ENCODE measurements around the gene EMP1. TPM values are rescaled to one million over a fixed set of nuclear protein-coding genes. Genes with fewer than 3 reads are reported as not detected.

The EMP1 gene
- total RNA-seq, 1 experiment from 2014 or later = 0.63 TPM

DNA sequence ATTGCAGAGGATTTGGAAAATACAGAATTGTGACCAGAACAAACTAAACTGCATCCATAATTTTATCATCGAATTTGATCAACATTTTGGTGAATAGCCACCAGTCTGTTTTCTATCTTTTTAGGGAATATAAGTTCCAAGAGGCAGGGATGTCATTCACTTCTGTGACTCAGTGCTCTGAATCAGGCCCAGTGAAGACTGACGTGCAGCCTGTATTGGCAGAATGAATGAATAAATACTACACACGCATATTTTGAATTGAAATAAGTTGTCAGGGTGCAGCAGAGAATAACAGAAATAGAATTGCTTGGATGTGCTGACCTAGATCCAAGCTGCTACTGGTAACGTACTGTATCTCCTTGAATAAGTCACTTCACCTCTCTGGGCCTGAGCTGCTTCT is 1.3 kb upstream of the EMP1 start:
- H3K27ac Mint-ChIP-seq = no peak overlapping the region
- no peak overlapping the region for H3K14ac ChIP-seq (ENCODE audit: insufficient read depth, low read length)
- no peak overlapping the region for H2BK12ac ChIP-seq (ENCODE audit: insufficient read length, low read depth, low read length)
- no peak overlapping the region for H3K9ac ChIP-seq (ENCODE audit: extremely low read depth, insufficient read length, low read length)
- no peak overlapping the region for H4K5ac ChIP-seq (ENCODE audit: insufficient read length, low read depth, low read length)
- H3K27ac ChIP-seq (ENCODE audit: insufficient read length, low read depth, low read length) = no peak overlapping the region
- no peak overlapping the region for H2BK15ac ChIP-seq (ENCODE audit: low read depth, low read length)
- no peak overlapping the region for H4K91ac ChIP-seq (ENCODE audit: insufficient read length, low read depth, low read length)
- H3K23me2 ChIP-seq (ENCODE audit: insufficient read length, low read depth, low read length, poor library complexity, severe bottlenecking) = no peaks in the 10 kb centered on the region
- H3K23ac ChIP-seq (ENCODE audit: insufficient read length, low read depth, low read length) = no peak overlapping the region
- H3K79me1 ChIP-seq (ENCODE audit: insufficient read depth, low read depth, low read length, poor library complexity, severe bottlenecking) = no peaks in the 10 kb centered on the region
- DNase-seq = no peak
- H3K4ac ChIP-seq (ENCODE audit: low read depth, low read length) = no peak overlapping the region
- peaks cover 31 to 32% of the 10 kb centered on the region in 2 experiments for H3K4me1 Mint-ChIP-seq
- H3K18ac ChIP-seq (ENCODE audit: insufficient read length, low read depth, low read length) = no peak overlapping the region
- no peaks in the 10 kb centered on the region for H3K9me3 Mint-ChIP-seq
- no peak overlapping the region for H3T11ph ChIP-seq (ENCODE audit: low read length)
- H2BK20ac ChIP-seq (ENCODE audit: low read depth, low read length, poor library complexity, severe bottlenecking) = no peak overlapping the region
- no peak overlapping the region for H3K4me3 Mint-ChIP-seq
- H3K79me2 ChIP-seq (ENCODE audit: insufficient read depth, low read length) = no peaks in the 10 kb centered on the region
- H3K9me3 ChIP-seq (ENCODE audit: control insufficient read depth, low read depth, low read length) = no peaks in the 10 kb centered on the region
- no peaks in the 10 kb centered on the region for H4K20me1 ChIP-seq (ENCODE audit: control insufficient read depth, insufficient read depth, insufficient read length)
- H3K56ac ChIP-seq (ENCODE audit: insufficient read length, low read depth, low read length) = no peak overlapping the region
- H3K36me3 Mint-ChIP-seq (ENCODE audit: insufficient read depth in 1 of 3, low read depth in 3 of 3) = no peaks in the 10 kb centered on the region
- H2BK120ac ChIP-seq (ENCODE audit: low read depth, low read length, poor library complexity, severe bottlenecking) = no peak overlapping the region
- TF ChIP-seq, protein P1, sequence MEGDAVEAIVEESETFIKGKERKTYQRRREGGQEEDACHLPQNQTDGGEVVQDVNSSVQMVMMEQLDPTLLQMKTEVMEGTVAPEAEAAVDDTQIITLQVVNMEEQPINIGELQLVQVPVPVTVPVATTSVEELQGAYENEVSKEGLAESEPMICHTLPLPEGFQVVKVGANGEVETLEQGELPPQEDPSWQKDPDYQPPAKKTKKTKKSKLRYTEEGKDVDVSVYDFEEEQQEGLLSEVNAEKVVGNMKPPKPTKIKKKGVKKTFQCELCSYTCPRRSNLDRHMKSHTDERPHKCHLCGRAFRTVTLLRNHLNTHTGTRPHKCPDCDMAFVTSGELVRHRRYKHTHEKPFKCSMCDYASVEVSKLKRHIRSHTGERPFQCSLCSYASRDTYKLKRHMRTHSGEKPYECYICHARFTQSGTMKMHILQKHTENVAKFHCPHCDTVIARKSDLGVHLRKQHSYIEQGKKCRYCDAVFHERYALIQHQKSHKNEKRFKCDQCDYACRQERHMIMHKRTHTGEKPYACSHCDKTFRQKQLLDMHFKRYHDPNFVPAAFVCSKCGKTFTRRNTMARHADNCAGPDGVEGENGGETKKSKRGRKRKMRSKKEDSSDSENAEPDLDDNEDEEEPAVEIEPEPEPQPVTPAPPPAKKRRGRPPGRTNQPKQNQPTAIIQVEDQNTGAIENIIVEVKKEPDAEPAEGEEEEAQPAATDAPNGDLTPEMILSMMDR (conservative IDR thresholded peaks at IDR 0.05) = no peak
- no peak overlapping the region for H4K8ac ChIP-seq (replicated peaks; ENCODE audit: insufficient read length, low read depth, low read length)
- no peaks in the 10 kb centered on the region for H3K27me3 ChIP-seq (ENCODE audit: insufficient read depth, low read length)
- no peak overlapping the region for H3K4me2 ChIP-seq (ENCODE audit: insufficient read depth, insufficient read length, low read length)
- no CpG with 5 or more reads among the region's 4 CpGs for WGBS (ENCODE audit: extremely low coverage, insufficient read length, low lambda C conversion rate)
- H2BK5ac ChIP-seq (ENCODE audit: insufficient read length, low read length) = no peak overlapping the region
- peaks cover 2% of the 10 kb centered on the region for H3K4me1 ChIP-seq (ENCODE audit: insufficient read depth, low read length)
- H2AK5ac ChIP-seq (ENCODE audit: insufficient read length, low read length) = no peak overlapping the region
- no peak overlapping the region for H2AFZ ChIP-seq (ENCODE audit: low read length)
- peaks cover 1% of the 10 kb centered on the region for H3K27me3 Mint-ChIP-seq (ENCODE audit: low read depth)

Measured in H9 (cell line).